Choroid plexus epithelial cell (primary cell): Measurements from ENCODE around the gene KIAA0232.
A peak's percentile ranks its signal among the peaks of the same experiment; 100 is the strongest.

Source experiments
- DNase-seq: peaks from one replicate; pipeline ENCODE4 v3.0.0-alpha.2; 2010; ENCODE audit warnings: low read depth
- H3K4me3 ChIP-seq: 2 replicates; pipeline ENCODE4 v1.5.1; 2011; ENCODE audit warnings: low read depth, mild to moderate bottlenecking, control low read depth, low read length, moderate library complexity
- CTCF ChIP-seq: conservative IDR thresholded peaks from 2 replicates; pipeline ENCODE4 v1.5.1; 2011; ENCODE audit warnings: low read depth, mild to moderate bottlenecking, control low read depth, inconsistent platforms, low read length, moderate library complexity

KIAA0232 gene

GRCh38 chr4:6917461-6918271, 135.1 kb downstream of the KIAA0232 start:
- peak; percentile 68 for DNase-seq
- no peak overlapping the region for H3K4me3 ChIP-seq
- TF ChIP-seq CTCF: peak; percentile 65

GRCh38 chr4:6918338-6918737, 135.8 kb downstream of the KIAA0232 start:
- H3K4me3 ChIP-seq: no peak overlapping the region
- no peak for DNase-seq
- no peak for TF ChIP-seq CTCF

- DNase-seq: no peak
- no peak overlapping the region for H3K4me3 ChIP-seq
- TF ChIP-seq CTCF: no peak
These were observed 137.6 kb downstream of the KIAA0232 start for GRCh38 chr4:6920171-6920570.

- no peak for DNase-seq
- H3K4me3 ChIP-seq: no peak overlapping the region
These were observed 141.0 kb downstream of the KIAA0232 start for GRCh38 chr4:6923507-6923906.

GRCh38 chr4:6924361-6924779, 141.8 kb downstream of the KIAA0232 start:
- no peak for DNase-seq
- TF ChIP-seq CTCF: no peak
- no peak overlapping the region for H3K4me3 ChIP-seq

More at GRCh38 chr4:6923507-6923906, 141.0 kb downstream of the KIAA0232 start:
- TF ChIP-seq CTCF: no peak

- H3K4me3 ChIP-seq: no peak overlapping the region
- no peak for DNase-seq
- TF ChIP-seq CTCF: no peak
These were observed 142.9 kb downstream of the KIAA0232 start for GRCh38 chr4:6925357-6925836.

GRCh38 chr4:6926081-6926480, 143.6 kb downstream of the KIAA0232 start:
- H3K4me3 ChIP-seq: no peak overlapping the region
- TF ChIP-seq CTCF: no peak
- DNase-seq: no peak
